Measurements from ENCODE around the gene CFAP69.

DNA sequence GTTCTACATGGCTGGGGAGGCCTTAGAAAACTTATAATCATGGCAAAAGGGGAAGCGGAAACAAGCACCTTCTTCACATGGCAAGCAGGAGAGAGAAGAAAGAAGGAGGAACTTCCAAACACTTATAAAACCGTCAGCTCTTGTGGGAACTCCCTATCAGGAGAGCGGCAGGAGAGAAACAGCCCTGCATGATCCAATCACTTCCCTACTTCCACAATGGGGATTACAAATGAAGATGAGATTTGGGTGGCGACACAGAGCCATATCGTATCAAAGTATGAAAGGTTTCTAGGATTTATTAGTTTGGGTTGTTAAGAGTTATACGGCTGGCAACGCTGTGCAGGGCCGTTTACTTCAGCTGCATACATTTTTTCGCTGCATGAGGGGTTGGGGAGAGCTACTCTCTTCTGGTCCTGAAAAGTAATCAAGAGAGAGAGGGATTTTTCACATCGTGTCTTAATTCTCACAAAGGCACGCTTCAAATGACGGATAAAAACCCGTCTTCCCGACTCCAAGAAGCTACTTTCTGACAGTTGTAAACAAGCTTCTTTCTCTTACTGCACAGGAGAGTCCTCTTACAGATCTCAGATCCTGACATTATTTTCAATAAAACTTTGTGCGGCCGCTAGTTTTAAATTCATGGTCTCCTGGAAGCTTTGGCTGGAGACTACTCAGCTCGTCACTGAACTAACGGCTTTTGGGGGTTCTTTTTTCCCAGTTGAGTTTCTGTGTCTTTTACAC is 100.8 kb downstream of the CFAP69 start:
- TF ChIP-seq POLR2AphosphoS5 (IDR thresholded peaks at IDR 0.05; ENCODE audit: low read depth, low read length) (no peak), POLR2A (IDR thresholded peaks at IDR 0.05; ENCODE audit: low read depth, low read length) (no peak), POU2F2 (IDR thresholded peaks at IDR 0.05; ENCODE audit: low read depth, low read length) (no peak)

Measured in GM12891 (cell line).